Measurements from ENCODE around the gene SLC5A11. TPM values are rescaled to one million over a fixed set of nuclear protein-coding genes. Genes with fewer than 3 reads are reported as not detected.

The SLC5A11 gene
- total RNA-seq, 1 experiment from 2014 or later, result 0.47 TPM

DNA sequence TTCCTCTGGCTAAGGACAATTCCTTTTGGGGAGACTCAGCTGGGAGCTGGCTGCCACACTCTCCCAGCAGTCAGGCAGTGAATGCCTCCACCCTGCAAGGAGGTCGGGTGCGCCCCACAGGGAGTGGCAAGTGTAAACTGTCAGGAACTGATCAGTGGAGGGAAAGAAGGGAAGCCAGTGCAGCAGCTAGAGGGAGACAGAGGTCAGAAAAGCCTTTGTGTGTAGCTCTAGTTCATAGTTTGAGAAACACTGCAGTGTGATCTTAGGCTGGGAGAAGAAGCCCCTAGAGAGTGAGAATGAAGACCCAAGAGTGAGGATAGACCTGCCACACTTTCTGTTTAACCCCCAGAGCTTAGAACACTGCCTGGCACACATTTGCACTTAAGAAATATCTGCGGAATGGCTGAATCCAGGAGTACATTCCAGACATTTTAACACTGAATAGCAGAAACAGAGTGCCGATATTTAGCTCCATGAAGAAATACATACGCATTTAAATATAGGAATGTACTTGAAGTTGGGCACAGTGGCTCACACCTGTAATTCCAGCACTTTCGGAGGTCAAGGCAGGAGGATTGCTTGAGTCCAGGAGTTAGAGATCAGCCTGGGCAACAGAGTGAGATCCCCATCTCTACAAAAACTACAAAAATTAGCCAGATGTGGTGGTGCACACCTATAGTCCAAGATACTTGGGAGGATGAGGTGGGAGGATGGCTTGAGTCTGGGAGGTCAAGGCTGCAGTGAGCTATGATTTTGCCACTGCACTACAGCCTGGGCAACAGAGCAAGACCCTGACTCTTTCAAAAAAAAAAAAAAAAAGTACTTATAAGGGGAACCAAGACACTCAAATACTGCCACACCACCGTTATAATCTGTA lies 11.1 kb upstream of the SLC5A11 start:
- peaks cover 0 to 14% of the 10 kb centered on the region in 2 experiments; a peak in 2 of 4 replicates for H3K4me1 ChIP-seq (ENCODE audit: control insufficient read depth in 1 of 2, insufficient read depth in 2 of 2, low read length in 2 of 2)
- H4K20me1 ChIP-seq (ENCODE audit: insufficient read depth), result no peaks in the 10 kb centered on the region
- ATAC-seq, result peak; percentile 92
- no peak overlapping the region for H3K4me3 ChIP-seq (replicated peaks in 1 of 2; ENCODE audit: low read depth in 1 of 2, low read length in 2 of 2)
- H3K79me2 ChIP-seq (ENCODE audit: insufficient read depth, low read length), result no peaks in the 10 kb centered on the region
- H3K9ac ChIP-seq (ENCODE audit: low read length), result no peak overlapping the region
- H3K4me2 ChIP-seq (ENCODE audit: low read length), result no peak overlapping the region
- intact Hi-C loops (cut with micrococcal nuclease), result no loop called here
- no TSS peak for BruUV-seq (replicated peaks)
- TF ChIP-seq SP1 (IDR thresholded peaks at IDR 0.05; ENCODE audit: low read depth), result no peak
- no peak for TF ChIP-seq FOSL1 (IDR thresholded peaks at IDR 0.05; ENCODE audit: low read depth)
- TF ChIP-seq ZNF274 (IDR thresholded peaks at IDR 0.05; ENCODE audit: low read depth, low read length), result no peak
- TF ChIP-seq JUND (IDR thresholded peaks at IDR 0.05), result no peak
- TF ChIP-seq CBX3 (IDR thresholded peaks at IDR 0.05; ENCODE audit: low read depth), result 0 out of 2 replicates have a peak, but pooled peaks have one; percentile 36
- no peak for TF ChIP-seq POLR2A (IDR thresholded peaks at IDR 0.05; ENCODE audit: borderline replicate concordance, extremely low read depth, insufficient read depth, insufficient read length)
- peak; percentile 81 for TF ChIP-seq RAD21 (IDR thresholded peaks at IDR 0.05; ENCODE audit: low read depth)
- TF ChIP-seq EGR1 (IDR thresholded peaks at IDR 0.05; ENCODE audit: low read depth), result no peak
- TF ChIP-seq CEBPB (IDR thresholded peaks at IDR 0.05; ENCODE audit: low read depth), result no peak
- no peak for TF ChIP-seq ZFX (IDR thresholded peaks at IDR 0.05)
- no peak for TF ChIP-seq SIN3A (IDR thresholded peaks at IDR 0.05; ENCODE audit: low read depth)
- no peak for TF ChIP-seq ZBTB33 (IDR thresholded peaks at IDR 0.05; ENCODE audit: extremely low read depth, insufficient replicate concordance, low read length)
- TF ChIP-seq EZH2 (IDR thresholded peaks at IDR 0.05), result no peak
- TF ChIP-seq ATF3 (IDR thresholded peaks at IDR 0.05), result no peak
- TF ChIP-seq, protein P1, sequence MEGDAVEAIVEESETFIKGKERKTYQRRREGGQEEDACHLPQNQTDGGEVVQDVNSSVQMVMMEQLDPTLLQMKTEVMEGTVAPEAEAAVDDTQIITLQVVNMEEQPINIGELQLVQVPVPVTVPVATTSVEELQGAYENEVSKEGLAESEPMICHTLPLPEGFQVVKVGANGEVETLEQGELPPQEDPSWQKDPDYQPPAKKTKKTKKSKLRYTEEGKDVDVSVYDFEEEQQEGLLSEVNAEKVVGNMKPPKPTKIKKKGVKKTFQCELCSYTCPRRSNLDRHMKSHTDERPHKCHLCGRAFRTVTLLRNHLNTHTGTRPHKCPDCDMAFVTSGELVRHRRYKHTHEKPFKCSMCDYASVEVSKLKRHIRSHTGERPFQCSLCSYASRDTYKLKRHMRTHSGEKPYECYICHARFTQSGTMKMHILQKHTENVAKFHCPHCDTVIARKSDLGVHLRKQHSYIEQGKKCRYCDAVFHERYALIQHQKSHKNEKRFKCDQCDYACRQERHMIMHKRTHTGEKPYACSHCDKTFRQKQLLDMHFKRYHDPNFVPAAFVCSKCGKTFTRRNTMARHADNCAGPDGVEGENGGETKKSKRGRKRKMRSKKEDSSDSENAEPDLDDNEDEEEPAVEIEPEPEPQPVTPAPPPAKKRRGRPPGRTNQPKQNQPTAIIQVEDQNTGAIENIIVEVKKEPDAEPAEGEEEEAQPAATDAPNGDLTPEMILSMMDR (IDR thresholded peaks at IDR 0.05 in 2 of 3, conservative IDR thresholded peaks at IDR 0.05 in 1 of 3; ENCODE audit: borderline replicate concordance in 1 of 3, insufficient read depth in 1 of 3, low read depth in 2 of 3, low read length in 2 of 3), result peak; percentile 57 to 72 (median 57); a peak in 5 of 6 replicates
- H2AFZ ChIP-seq (ENCODE audit: low read depth, low read length, poor library complexity, severe bottlenecking), result no peak overlapping the region
- no peak overlapping the region for H3K27ac ChIP-seq (ENCODE audit: low read depth, low read length)
- no peaks in the 10 kb centered on the region for H3K36me3 ChIP-seq (ENCODE audit: control insufficient read depth in 1 of 2, insufficient read depth in 2 of 2, low read length in 2 of 2)
- CTCF ChIA-PET, result interaction anchor here (0.7 to 1.6 kb wide), 6 partner anchors 30 to 391 kb away, joined by 3 to 19 read pairs (median 3); no protein-coding TSS in a partner anchor
- POLR2A ChIA-PET, result no interaction called here
- DNase-seq (ENCODE audit: low read depth, low spot score), result peak; percentile 18
- H3K27me3 ChIP-seq (ENCODE audit: insufficient read depth, low read length), result no peaks in the 10 kb centered on the region
- no peaks in the 10 kb centered on the region for H3K9me2 ChIP-seq (ENCODE audit: insufficient read depth)
- no peaks in the 10 kb centered on the region for H3K9me3 ChIP-seq (ENCODE audit: control insufficient read depth in 1 of 2, insufficient read depth in 1 of 2, low read depth in 1 of 2, low read length in 2 of 2)
- RAD21 ChIA-PET (ENCODE audit: low non-redundant PET in 1 of 2, low total read pairs in 2 of 2, uncharacterized antibody in 2 of 2, unreplicated experiment in 2 of 2), result interaction anchor here in 1 of 2 experiments (0.6 kb wide), 1 partner anchor 272 kb away, joined by 3 read pairs; no protein-coding TSS in a partner anchor

Measured in HCT116 (cell line).